IPS-20b (cell line): Measurements from ENCODE around the gene ABCG1.

Source experiments
- H3K27ac ChIP-seq: one replicate; pipeline ENCODE4 v1.5.1; 2013; ENCODE audit warnings: low read length
- H3K27me3 ChIP-seq: 2 replicates; pipeline ENCODE4 v1.6.1; 2013; ENCODE audit warnings: mild to moderate bottlenecking, low read length, inconsistent platforms; ENCODE audit not compliant: insufficient read depth
- H3K36me3 ChIP-seq: 2 replicates; pipeline ENCODE4 v1.6.1; 2013; ENCODE audit warnings: low read depth, mild to moderate bottlenecking, inconsistent platforms, low read length, moderate library complexity; ENCODE audit not compliant: insufficient read depth
- H3K4me1 ChIP-seq: 2 replicates; pipeline ENCODE4 v1.6.1; 2013; ENCODE audit warnings: mild to moderate bottlenecking, control low read depth, inconsistent platforms, low read length, moderate library complexity; ENCODE audit not compliant: insufficient read depth
- H3K4me3 ChIP-seq: 2 replicates; pipeline ENCODE4 v1.5.1; 2013; ENCODE audit warnings: mild to moderate bottlenecking, low read length, inconsistent platforms
- H3K9ac ChIP-seq: 2 replicates; pipeline ENCODE4 v1.6.1; 2013; ENCODE audit warnings: low read depth, mild to moderate bottlenecking, inconsistent platforms, low read length, moderate library complexity
- H3K9me3 ChIP-seq: 2 replicates; pipeline ENCODE4 v1.6.1; 2013; ENCODE audit warnings: mild to moderate bottlenecking, low read depth, low read length, inconsistent platforms; ENCODE audit not compliant: insufficient read depth

ABCG1 gene

GRCh38 chr21:42237161-42237560 is 18.2 kb downstream of the ABCG1 start:
- Histone ChIP-seq H3K9ac (no peak overlapping the region), H3K27ac (no peak overlapping the region), H3K9me3 (no peaks in the 10 kb centered on the region), H3K27me3 (peaks cover 51% of the 10 kb centered on the region), H3K4me1 (peaks cover 19% of the 10 kb centered on the region; the same call in 1 of the 2 replicates), H3K4me3 (no peak overlapping the region), H3K36me3 (no peaks in the 10 kb centered on the region)

DNA sequence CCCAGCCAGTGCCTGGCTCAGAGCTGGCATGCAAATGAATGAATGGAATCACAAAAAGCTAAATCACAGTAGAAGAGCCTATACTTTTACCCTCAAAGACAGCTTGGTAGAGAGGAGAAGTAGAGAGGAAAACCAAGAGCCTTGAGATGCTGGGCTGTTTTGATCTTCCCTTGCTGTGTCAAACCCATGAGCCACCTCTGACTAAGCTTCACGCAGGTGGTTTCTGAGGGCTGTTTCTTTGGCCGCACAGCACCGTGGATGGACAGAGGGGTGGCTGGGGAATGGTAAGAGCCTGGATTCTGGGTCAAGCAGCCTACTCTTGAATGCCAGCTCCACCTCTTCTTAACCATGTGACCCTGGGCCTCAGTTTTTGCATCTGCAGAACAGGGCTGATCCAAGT is 18.6 kb downstream of the ABCG1 start:
- H3K9ac ChIP-seq = no peak overlapping the region
- H3K9me3 ChIP-seq = no peaks in the 10 kb centered on the region
- no peaks in the 10 kb centered on the region for H3K36me3 ChIP-seq
- H3K27me3 ChIP-seq = peaks cover 51% of the 10 kb centered on the region
- H3K4me1 ChIP-seq = peaks cover 19% of the 10 kb centered on the region; the same call in 1 of the 2 replicates
- no peak overlapping the region for H3K27ac ChIP-seq
- no peak overlapping the region for H3K4me3 ChIP-seq

DNA sequence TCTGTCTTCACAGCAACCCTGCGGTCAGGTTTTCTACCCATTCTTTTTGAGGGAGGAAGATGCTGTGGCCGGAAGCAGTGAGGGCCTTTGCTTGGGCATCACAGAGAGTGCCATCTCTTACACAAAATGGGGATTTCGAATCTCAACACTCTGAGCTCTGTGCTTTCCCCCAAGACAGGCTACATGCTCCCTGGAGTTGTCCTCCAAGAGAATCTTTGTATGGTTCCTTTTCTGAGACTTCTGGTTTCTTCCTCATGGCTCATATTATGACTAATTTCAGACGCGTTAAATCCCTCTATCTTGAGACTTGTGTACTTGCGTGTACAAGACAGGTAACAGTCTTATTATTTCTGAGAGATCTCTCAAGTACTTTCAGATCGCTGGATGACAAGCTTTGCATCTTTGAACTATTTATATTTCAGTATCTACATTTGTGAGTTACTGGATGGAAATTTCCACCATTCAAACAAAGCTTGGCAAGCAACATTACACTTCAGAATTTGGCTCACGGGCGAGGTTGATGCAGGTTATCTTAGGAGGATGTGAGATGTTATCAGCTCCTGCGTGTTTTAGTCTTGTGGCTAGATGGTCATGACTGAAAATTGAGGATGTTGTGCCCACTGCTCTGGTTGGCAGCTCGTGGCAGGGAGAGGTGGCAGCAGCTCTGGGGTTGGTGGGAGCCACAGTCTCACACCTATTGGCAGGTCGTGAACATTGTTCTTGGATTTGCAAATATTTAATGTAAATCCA is 19.4 kb downstream of the ABCG1 start:
- no peaks in the 10 kb centered on the region for H3K9me3 ChIP-seq
- peaks cover 43% of the 10 kb centered on the region for H3K27me3 ChIP-seq
- H3K4me3 ChIP-seq = no peak overlapping the region
- H3K4me1 ChIP-seq = peaks cover 19% of the 10 kb centered on the region; the same call in 1 of the 2 replicates
- no peak overlapping the region for H3K9ac ChIP-seq
- no peaks in the 10 kb centered on the region for H3K36me3 ChIP-seq
- no peak overlapping the region for H3K27ac ChIP-seq

DNA sequence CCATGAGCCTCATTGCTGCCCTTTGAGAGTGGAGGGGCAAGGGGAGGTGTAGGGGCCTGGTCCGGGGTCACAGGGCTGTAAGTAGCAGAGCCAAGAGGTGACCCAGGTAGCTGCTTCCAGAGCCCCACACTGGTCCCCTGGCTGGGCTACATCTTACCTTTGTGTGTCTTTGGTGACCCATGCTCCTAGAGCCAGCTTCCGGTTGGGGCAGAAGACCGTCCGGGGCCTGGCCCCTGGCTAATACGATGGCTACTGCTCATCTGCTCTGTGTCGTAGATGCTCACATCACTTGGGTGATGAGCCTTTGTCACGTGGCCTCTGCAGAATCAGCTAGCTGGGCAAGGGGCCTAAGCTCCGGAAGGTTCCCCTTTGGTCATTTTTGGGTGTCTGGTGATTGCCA is 20.6 kb downstream of the ABCG1 start:
- peaks cover 16% of the 10 kb centered on the region; the same call in 1 of the 2 replicates for H3K4me1 ChIP-seq
- H3K36me3 ChIP-seq = no peaks in the 10 kb centered on the region
- H3K27me3 ChIP-seq = peaks cover 31% of the 10 kb centered on the region
- H3K27ac ChIP-seq = no peak overlapping the region
- H3K9ac ChIP-seq = no peak overlapping the region
- H3K4me3 ChIP-seq = no peak overlapping the region
- H3K9me3 ChIP-seq = no peaks in the 10 kb centered on the region

GRCh38 chr21:42239973-42240372 is 21.0 kb downstream of the ABCG1 start:
- Histone ChIP-seq H3K4me1 (peaks cover 16% of the 10 kb centered on the region; the same call in 1 of the 2 replicates), H3K27ac (no peak overlapping the region), H3K9ac (no peak overlapping the region), H3K36me3 (no peaks in the 10 kb centered on the region), H3K4me3 (no peak overlapping the region), H3K9me3 (no peaks in the 10 kb centered on the region), H3K27me3 (peaks cover 28% of the 10 kb centered on the region)

GRCh38 chr21:42242611-42243010 is 23.7 kb downstream of the ABCG1 start:
- Histone ChIP-seq H3K27me3 (peaks cover 4% of the 10 kb centered on the region; the same call in 1 of the 2 replicates), H3K27ac (no peak overlapping the region), H3K9me3 (no peaks in the 10 kb centered on the region), H3K4me3 (no peak overlapping the region), H3K36me3 (no peaks in the 10 kb centered on the region), H3K9ac (no peak overlapping the region), H3K4me1 (no peaks in the 10 kb centered on the region; the same call in 1 of the 2 replicates)

DNA sequence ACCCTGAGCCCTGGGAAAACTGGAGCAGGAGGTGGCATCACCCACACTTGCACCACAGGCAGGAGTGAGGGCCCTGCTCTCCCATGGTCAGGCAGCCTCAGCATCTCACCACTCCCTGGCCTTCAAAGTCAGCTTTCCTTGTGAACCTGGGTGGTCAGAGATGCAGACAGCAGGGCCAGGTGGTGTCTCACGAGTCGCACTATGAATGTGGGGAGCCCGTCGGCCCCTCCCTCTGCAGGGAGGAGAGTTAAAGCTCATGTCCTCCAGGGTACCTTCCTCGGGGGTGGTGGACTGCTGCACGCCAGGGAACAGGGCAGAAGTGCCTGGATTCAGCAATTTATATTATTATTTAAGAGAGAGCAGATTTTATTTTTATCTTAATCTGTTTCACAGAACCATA is 24.1 kb downstream of the ABCG1 start:
- Histone ChIP-seq H3K27ac (no peak overlapping the region), H3K9ac (no peak overlapping the region), H3K9me3 (no peaks in the 10 kb centered on the region), H3K4me3 (no peak overlapping the region), H3K36me3 (no peaks in the 10 kb centered on the region), H3K27me3 (peaks cover 6% of the 10 kb centered on the region; the same call in 1 of the 2 replicates), H3K4me1 (no peaks in the 10 kb centered on the region)

- Histone ChIP-seq H3K27me3 (peaks cover 8% of the 10 kb centered on the region; the same call in 1 of the 2 replicates), H3K4me1 (no peaks in the 10 kb centered on the region), H3K9me3 (no peaks in the 10 kb centered on the region), H3K27ac (no peak overlapping the region), H3K36me3 (no peaks in the 10 kb centered on the region), H3K9ac (no peak overlapping the region), H3K4me3 (no peak overlapping the region)
Observed at GRCh38 chr21:42245331-42246193, 26.6 kb downstream of the ABCG1 start.

DNA sequence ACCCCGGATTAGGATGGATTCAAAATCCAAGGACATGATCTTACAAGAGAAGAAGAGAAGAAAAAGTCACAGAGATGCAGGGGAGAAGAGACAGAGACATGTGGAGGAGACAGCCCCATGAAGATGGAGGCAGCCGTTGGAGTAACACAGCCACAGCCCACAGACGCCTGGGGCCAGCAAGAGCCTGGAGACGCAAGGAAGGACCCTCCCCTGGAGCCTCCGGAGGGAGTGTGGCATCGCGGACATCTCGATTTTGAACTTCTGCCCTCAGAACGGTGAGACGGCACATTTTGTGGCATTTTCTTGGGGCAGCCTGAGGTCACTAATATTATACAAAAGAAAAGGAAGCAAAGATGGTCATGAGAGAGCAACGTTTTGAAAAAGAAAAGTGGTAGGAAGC is 28.8 kb downstream of the ABCG1 start:
- no peak overlapping the region for H3K4me3 ChIP-seq
- H3K9ac ChIP-seq = no peak overlapping the region
- H3K9me3 ChIP-seq = no peaks in the 10 kb centered on the region
- no peaks in the 10 kb centered on the region for H3K36me3 ChIP-seq
- H3K4me1 ChIP-seq = no peaks in the 10 kb centered on the region
- peaks cover 8% of the 10 kb centered on the region; the same call in 1 of the 2 replicates for H3K27me3 ChIP-seq
- H3K27ac ChIP-seq = no peak overlapping the region

DNA sequence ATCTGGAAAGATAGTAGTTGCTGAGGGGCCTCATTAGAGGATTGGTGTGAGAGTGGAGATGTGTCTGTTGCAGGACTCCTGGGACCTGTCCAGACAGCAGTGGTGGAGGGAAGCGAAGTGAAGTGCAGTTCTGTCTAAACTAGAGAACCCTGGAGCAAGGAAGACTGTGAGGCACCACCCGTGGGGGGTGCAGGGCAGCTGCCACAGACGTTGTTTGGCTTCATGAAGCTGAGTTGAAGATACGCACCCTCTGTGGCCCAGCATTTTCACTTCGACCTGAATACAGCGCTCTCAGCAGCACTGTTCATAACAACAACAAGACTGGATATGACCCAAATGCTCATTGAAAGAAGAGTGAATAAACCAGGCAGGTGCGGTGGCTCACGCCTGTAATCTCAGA is 29.3 kb downstream of the ABCG1 start:
- Histone ChIP-seq H3K4me1 (no peaks in the 10 kb centered on the region), H3K9me3 (no peaks in the 10 kb centered on the region)

GRCh38 chr21:42248783-42249597 is 30.1 kb downstream of the ABCG1 start:
- H3K9me3 ChIP-seq = no peaks in the 10 kb centered on the region
- H3K27ac ChIP-seq = no peak overlapping the region
- H3K36me3 ChIP-seq = no peaks in the 10 kb centered on the region
- H3K4me3 ChIP-seq = no peak overlapping the region
- H3K27me3 ChIP-seq = peaks cover 8% of the 10 kb centered on the region; the same call in 1 of the 2 replicates
- H3K4me1 ChIP-seq = no peaks in the 10 kb centered on the region
- no peak overlapping the region for H3K9ac ChIP-seq

More for the DNA sequence above, 29.3 kb downstream of the ABCG1 start:
- Histone ChIP-seq H3K9ac (no peak overlapping the region), H3K27me3 (peaks cover 8% of the 10 kb centered on the region; the same call in 1 of the 2 replicates), H3K4me3 (no peak overlapping the region), H3K27ac (no peak overlapping the region), H3K36me3 (no peaks in the 10 kb centered on the region)
